Stimulated activated naive CD8-positive, alpha-beta T cell treated with anti-CD3 and anti-CD28 coated beads, Interleukin-15, Interleukin-2, amounts not matched to agents 100 ng/mL and 50 ng/mL, for 24 hours (primary cell): ENCODE measurements around the gene MYL6B.

Experiments used
- H3K27ac Mint-ChIP-seq: one replicate; pipeline ENCODE4 v1.8.0; 2021; ENCODE audit warnings: mild to moderate bottlenecking, mixed read lengths
- H3K27me3 Mint-ChIP-seq: one replicate; pipeline ENCODE4 v1.8.0; 2021; ENCODE audit warnings: mixed read lengths
- H3K36me3 Mint-ChIP-seq: one replicate; pipeline ENCODE4 v1.8.0; 2021; ENCODE audit warnings: low read depth, mixed read lengths
- H3K4me1 Mint-ChIP-seq: one replicate; pipeline ENCODE4 v1.8.0; 2021; ENCODE audit warnings: low read depth, mixed read lengths
- H3K4me3 Mint-ChIP-seq: one replicate; pipeline ENCODE4 v1.8.0; 2021; ENCODE audit warnings: mild to moderate bottlenecking, mixed read lengths
- H3K9me3 Mint-ChIP-seq: one replicate; pipeline ENCODE4 v1.8.0; 2021; ENCODE audit warnings: mixed read lengths

Gene MYL6B

GRCh38 chr12:56117778-56118687 lies 34.4 kb upstream of the MYL6B start, which contains the start of gene ZC3H10:
TSS of gene ZC3H10 (plus strand) at chr12:56118266. CDS start at chr12:56120563, 2,297 bp downstream.
- Mint-ChIP-seq H3K36me3 (peaks cover 58% of the 10 kb centered on the region), H3K27ac (peak within 1 kb of the TSS; percentile 99), H3K4me1 (peaks cover 40% of the 10 kb centered on the region), H3K4me3 (peak within 1 kb of the TSS; percentile 97), H3K27me3 (no peaks in the 10 kb centered on the region), H3K9me3 (no peaks in the 10 kb centered on the region)

GRCh38 chr12:56118688-56119357 lies 33.6 kb upstream of the MYL6B start:
- Mint-ChIP-seq H3K4me3 (peak overlapping the region; percentile 97), H3K27me3 (no peaks in the 10 kb centered on the region), H3K36me3 (peaks cover 50% of the 10 kb centered on the region), H3K27ac (peak overlapping the region; percentile 83), H3K9me3 (no peaks in the 10 kb centered on the region), H3K4me1 (peaks cover 41% of the 10 kb centered on the region)

- H3K4me3 Mint-ChIP-seq = peak overlapping the region; percentile 97
- H3K4me1 Mint-ChIP-seq = peaks cover 43% of the 10 kb centered on the region
- H3K9me3 Mint-ChIP-seq = no peaks in the 10 kb centered on the region
- peaks cover 45% of the 10 kb centered on the region for H3K36me3 Mint-ChIP-seq
- peak overlapping the region; percentile 83 for H3K27ac Mint-ChIP-seq
- no peaks in the 10 kb centered on the region for H3K27me3 Mint-ChIP-seq
These were observed 33.0 kb upstream of the MYL6B start for GRCh38 chr12:56119361-56119796.

- H3K4me1 Mint-ChIP-seq = peaks cover 42% of the 10 kb centered on the region
These were observed 32.1 kb upstream of the MYL6B start for GRCh38 chr12:56120158-56120846.

GRCh38 chr12:56121204-56121870 lies 31.1 kb upstream of the MYL6B start:
- peak overlapping the region; percentile 24 for H3K27ac Mint-ChIP-seq
- H3K27me3 Mint-ChIP-seq = no peaks in the 10 kb centered on the region
- peaks cover 46% of the 10 kb centered on the region for H3K4me1 Mint-ChIP-seq
- no peaks in the 10 kb centered on the region for H3K9me3 Mint-ChIP-seq
- peaks cover 48% of the 10 kb centered on the region for H3K36me3 Mint-ChIP-seq
- H3K4me3 Mint-ChIP-seq = no peak overlapping the region

More at GRCh38 chr12:56120158-56120846, 32.1 kb upstream of the MYL6B start:
- Mint-ChIP-seq H3K27me3 (no peaks in the 10 kb centered on the region), H3K27ac (peak overlapping the region; percentile 83), H3K36me3 (peaks cover 44% of the 10 kb centered on the region), H3K9me3 (no peaks in the 10 kb centered on the region), H3K4me3 (peak overlapping the region; percentile 97)

GRCh38 chr12:56122637-56123036 lies 29.8 kb upstream of the MYL6B start:
- H3K4me3 Mint-ChIP-seq = no peak overlapping the region
- H3K4me1 Mint-ChIP-seq = peaks cover 58% of the 10 kb centered on the region
- peaks cover 35% of the 10 kb centered on the region for H3K36me3 Mint-ChIP-seq
- no peak overlapping the region for H3K27ac Mint-ChIP-seq
- no peaks in the 10 kb centered on the region for H3K27me3 Mint-ChIP-seq
- no peaks in the 10 kb centered on the region for H3K9me3 Mint-ChIP-seq

- Mint-ChIP-seq H3K4me3 (no peak overlapping the region), H3K9me3 (no peaks in the 10 kb centered on the region), H3K4me1 (peaks cover 47% of the 10 kb centered on the region), H3K27ac (no peak overlapping the region), H3K27me3 (no peaks in the 10 kb centered on the region), H3K36me3 (peaks cover 33% of the 10 kb centered on the region)
These were observed 28.3 kb upstream of the MYL6B start for GRCh38 chr12:56124133-56124532.

- no peaks in the 10 kb centered on the region for H3K9me3 Mint-ChIP-seq
- H3K4me3 Mint-ChIP-seq = peak overlapping the region; percentile 99
- peaks cover 36% of the 10 kb centered on the region for H3K36me3 Mint-ChIP-seq
- peaks cover 59% of the 10 kb centered on the region for H3K4me1 Mint-ChIP-seq
- H3K27ac Mint-ChIP-seq = peak overlapping the region; percentile 88
- H3K27me3 Mint-ChIP-seq = no peaks in the 10 kb centered on the region
These were observed 25.6 kb upstream of the MYL6B start for GRCh38 chr12:56126732-56127239.

GRCh38 chr12:56127485-56127887 lies 24.9 kb upstream of the MYL6B start:
- no peaks in the 10 kb centered on the region for H3K9me3 Mint-ChIP-seq
- peak overlapping the region; percentile 99 for H3K4me3 Mint-ChIP-seq
- H3K4me1 Mint-ChIP-seq = peaks cover 66% of the 10 kb centered on the region
- peaks cover 37% of the 10 kb centered on the region for H3K36me3 Mint-ChIP-seq
- no peaks in the 10 kb centered on the region for H3K27me3 Mint-ChIP-seq
- peak overlapping the region; percentile 88 for H3K27ac Mint-ChIP-seq

GRCh38 chr12:56127888-56128669 lies 24.3 kb upstream of the MYL6B start, which contains the start of gene ESYT1:
TSS of gene ESYT1 (plus strand) at chr12:56128267. CDS start at chr12:56128320, 53 bp downstream.
- peak within 1 kb of the TSS; percentile 88 for H3K27ac Mint-ChIP-seq
- peaks cover 39% of the 10 kb centered on the region for H3K36me3 Mint-ChIP-seq
- H3K4me3 Mint-ChIP-seq = peak within 1 kb of the TSS; percentile 99

GRCh38 chr12:56128670-56129205 lies 23.6 kb upstream of the MYL6B start:
- Mint-ChIP-seq H3K4me3 (peak overlapping the region; percentile 99), H3K27ac (peak overlapping the region; percentile 88), H3K4me1 (peaks cover 71% of the 10 kb centered on the region), H3K27me3 (no peaks in the 10 kb centered on the region), H3K9me3 (no peaks in the 10 kb centered on the region), H3K36me3 (peaks cover 46% of the 10 kb centered on the region)

More at GRCh38 chr12:56127888-56128669, 24.3 kb upstream of the MYL6B start, which contains the start of gene ESYT1:
- peaks cover 68% of the 10 kb centered on the region for H3K4me1 Mint-ChIP-seq
- no peaks in the 10 kb centered on the region for H3K9me3 Mint-ChIP-seq
- H3K27me3 Mint-ChIP-seq = no peaks in the 10 kb centered on the region

GRCh38 chr12:56129206-56129941 lies 23.0 kb upstream of the MYL6B start:
- Mint-ChIP-seq H3K9me3 (no peaks in the 10 kb centered on the region), H3K27me3 (no peaks in the 10 kb centered on the region), H3K27ac (peak overlapping the region; percentile 88), H3K4me3 (peak overlapping the region; percentile 99), H3K36me3 (peaks cover 52% of the 10 kb centered on the region), H3K4me1 (peaks cover 68% of the 10 kb centered on the region)
